ENCODE measurements around the gene TELO2.

TELO2 gene

DNA sequence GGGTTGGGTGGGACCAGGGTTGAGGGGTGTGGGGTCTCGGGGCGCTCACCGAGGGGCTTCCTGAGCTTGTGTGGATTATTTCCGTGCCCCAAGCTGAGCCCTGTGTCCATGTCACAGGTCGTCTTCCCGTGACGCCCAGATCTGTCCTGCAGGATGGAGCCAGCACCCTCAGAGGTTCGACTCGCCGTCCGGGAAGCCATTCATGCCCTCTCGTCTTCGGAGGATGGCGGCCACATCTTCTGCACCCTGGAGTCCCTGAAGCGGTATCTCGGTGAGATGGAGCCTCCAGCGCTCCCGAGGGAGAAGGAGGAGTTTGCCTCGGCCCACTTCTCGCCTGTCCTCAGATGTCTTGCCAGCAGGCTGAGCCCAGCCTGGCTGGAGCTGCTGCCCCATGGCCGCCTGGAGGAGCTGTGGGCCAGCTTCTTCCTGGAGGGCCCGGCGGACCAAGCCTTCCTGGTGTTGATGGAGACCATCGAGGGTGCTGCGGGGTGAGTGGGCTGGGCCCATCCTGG is 1.0 kb downstream of the TELO2 start:
- Histone ChIP-seq H3K14ac (ENCODE audit: low read length in 2 of 2) (no peak overlapping the region), H2BK15ac (ENCODE audit: low read depth, poor library complexity, severe bottlenecking) (no peak overlapping the region), H3K4me1 (ENCODE audit: control insufficient read depth, insufficient read depth, low read depth, low read length) (peaks cover 18% of the 10 kb centered on the region), H2AFZ (ENCODE audit: low read depth, low read length) (no peak overlapping the region), H4K8ac (ENCODE audit: low read length) (peak overlapping the region; percentile 56), H3K4me2 (ENCODE audit: low read length, poor library complexity, severe bottlenecking) (peak overlapping the region; percentile 97), H3K9me3 (ENCODE audit: control insufficient read depth, low read length) (no peaks in the 10 kb centered on the region), H3K27ac (ENCODE audit: low read length, poor library complexity, severe bottlenecking) (no peak overlapping the region), H4K91ac (ENCODE audit: low read length) (peak overlapping the region; percentile 43), H2BK12ac (ENCODE audit: low read length in 2 of 2) (no peak overlapping the region), H2BK120ac (ENCODE audit: low read depth, low read length) (no peak overlapping the region), H3K36me3 (ENCODE audit: control insufficient read depth in 1 of 2, insufficient read depth in 2 of 2, low read depth in 1 of 2, low read length in 2 of 2) (peaks cover 36 to 41% of the 10 kb centered on the region in 2 experiments), H3K23ac (ENCODE audit: low read length in 2 of 2) (no peak overlapping the region), H3K18ac (ENCODE audit: low read depth in 1 of 2, low read length in 2 of 2) (peak overlapping the region in 1 of 2 experiments; percentile 37), H3K9ac (ENCODE audit: low read length) (peak overlapping the region; percentile 89), H2AK5ac (ENCODE audit: low read length, severe bottlenecking) (no peak overlapping the region), H3K4me3 (ENCODE audit: insufficient read depth in 1 of 2, low read depth in 1 of 2, low read length in 2 of 2) (peak overlapping the region; percentile 80 to 91), H3K4ac (ENCODE audit: low read depth in 1 of 2, low read length in 2 of 2) (no peak overlapping the region), H2BK5ac (ENCODE audit: low read depth, low read length, poor library complexity, severe bottlenecking) (no peak overlapping the region), H3K27me3 (ENCODE audit: control insufficient read depth in 1 of 2, insufficient read depth in 1 of 2, low read length in 2 of 2) (no peaks in the 10 kb centered on the region), H3K79me1 (replicated peaks; ENCODE audit: low read length, poor library complexity, severe bottlenecking) (peaks cover 33% of the 10 kb centered on the region)
- peak; percentile 80 for DNase-seq
- 39% methylated on average over 24 of the region's 25 CpGs for WGBS

GRCh38 chr16:1494711-1495110 is 1.6 kb downstream of the TELO2 start:
- 92% methylated on average over 13 of the region's 13 CpGs for WGBS
- H3K9me3 ChIP-seq (ENCODE audit: control insufficient read depth, low read length) = no peaks in the 10 kb centered on the region
- no peak overlapping the region for H2BK120ac ChIP-seq (ENCODE audit: low read depth, low read length)
- H3K4me3 ChIP-seq (ENCODE audit: insufficient read depth in 1 of 2, low read depth in 1 of 2, low read length in 2 of 2) = peak overlapping the region in 1 of 2 experiments; percentile 91
- no peak overlapping the region for H3K4ac ChIP-seq (ENCODE audit: low read depth in 1 of 2, low read length in 2 of 2)
- H3K4me2 ChIP-seq (ENCODE audit: low read length, poor library complexity, severe bottlenecking) = no peak overlapping the region
- no peak overlapping the region for H3K18ac ChIP-seq (ENCODE audit: low read depth in 1 of 2, low read length in 2 of 2)
- H2BK15ac ChIP-seq (ENCODE audit: low read depth, poor library complexity, severe bottlenecking) = no peak overlapping the region
- no peaks in the 10 kb centered on the region for H3K27me3 ChIP-seq (ENCODE audit: control insufficient read depth in 1 of 2, insufficient read depth in 1 of 2, low read length in 2 of 2)
- H2AFZ ChIP-seq (ENCODE audit: low read depth, low read length) = no peak overlapping the region
- peaks cover 18% of the 10 kb centered on the region for H3K4me1 ChIP-seq (ENCODE audit: control insufficient read depth, insufficient read depth, low read depth, low read length)
- no peak for DNase-seq
- H2BK5ac ChIP-seq (ENCODE audit: low read depth, low read length, poor library complexity, severe bottlenecking) = no peak overlapping the region
- peak overlapping the region; percentile 89 for H3K9ac ChIP-seq (ENCODE audit: low read length)
- peaks cover 34% of the 10 kb centered on the region for H3K79me1 ChIP-seq (replicated peaks; ENCODE audit: low read length, poor library complexity, severe bottlenecking)
- no peak overlapping the region for H4K8ac ChIP-seq (ENCODE audit: low read length)
- no peak overlapping the region for H4K91ac ChIP-seq (ENCODE audit: low read length)
- H3K23ac ChIP-seq (ENCODE audit: low read length in 2 of 2) = no peak overlapping the region
- H3K27ac ChIP-seq (ENCODE audit: low read length, poor library complexity, severe bottlenecking) = no peak overlapping the region
- H3K36me3 ChIP-seq (ENCODE audit: control insufficient read depth in 1 of 2, insufficient read depth in 2 of 2, low read depth in 1 of 2, low read length in 2 of 2) = peaks cover 39 to 46% of the 10 kb centered on the region in 2 experiments
- H3K14ac ChIP-seq (ENCODE audit: low read length in 2 of 2) = no peak overlapping the region
- H2BK12ac ChIP-seq (ENCODE audit: low read length in 2 of 2) = no peak overlapping the region
- no peak overlapping the region for H2AK5ac ChIP-seq (ENCODE audit: low read length, severe bottlenecking)

DNA sequence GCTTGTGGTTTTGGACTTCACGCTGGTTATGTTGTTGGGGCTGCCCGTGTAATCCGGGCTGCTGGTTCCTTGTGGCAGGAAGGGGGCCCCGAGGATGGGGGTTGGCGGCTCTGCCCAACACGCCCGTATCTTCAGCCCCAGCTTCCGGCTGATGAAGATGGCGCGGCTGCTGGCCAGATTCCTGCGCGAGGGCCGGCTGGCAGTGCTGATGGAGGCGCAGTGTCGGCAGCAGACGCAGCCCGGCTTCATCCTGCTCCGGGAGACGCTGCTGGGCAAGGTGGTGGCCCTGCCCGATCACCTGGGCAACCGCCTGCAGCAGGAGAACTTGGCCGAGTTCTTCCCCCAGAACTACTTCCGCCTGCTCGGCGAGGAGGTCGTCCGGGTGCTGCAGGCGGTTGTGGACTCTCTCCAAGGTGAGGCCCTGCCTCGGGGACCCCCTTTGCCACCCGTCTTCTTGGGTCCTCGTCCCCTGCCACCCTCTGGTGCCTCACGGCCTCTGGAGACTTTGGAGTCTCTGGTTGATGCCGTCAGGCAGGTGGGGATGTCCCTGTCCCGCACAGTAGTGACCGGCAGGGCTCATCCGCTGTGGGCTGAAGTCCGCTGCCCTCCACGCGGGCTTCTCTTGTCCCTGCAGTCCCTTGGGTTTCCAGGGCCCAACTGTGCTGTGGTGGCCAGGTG is 2.2 kb downstream of the TELO2 start:
- H3K4me3 ChIP-seq (ENCODE audit: insufficient read depth in 1 of 2, low read depth in 1 of 2, low read length in 2 of 2) = no peak overlapping the region
- H3K9me3 ChIP-seq (ENCODE audit: control insufficient read depth, low read length) = no peaks in the 10 kb centered on the region
- no peak overlapping the region for H2AFZ ChIP-seq (ENCODE audit: low read depth, low read length)
- no peak overlapping the region for H4K91ac ChIP-seq (ENCODE audit: low read length)
- H3K4me1 ChIP-seq (ENCODE audit: control insufficient read depth, insufficient read depth, low read depth, low read length) = peaks cover 18% of the 10 kb centered on the region
- peaks cover 40% of the 10 kb centered on the region for H3K79me1 ChIP-seq (replicated peaks; ENCODE audit: low read length, poor library complexity, severe bottlenecking)
- DNase-seq = no peak
- H4K8ac ChIP-seq (ENCODE audit: low read length) = no peak overlapping the region
- H2AK5ac ChIP-seq (ENCODE audit: low read length, severe bottlenecking) = no peak overlapping the region
- no peak overlapping the region for H3K18ac ChIP-seq (ENCODE audit: low read depth in 1 of 2, low read length in 2 of 2)
- 96% methylated on average over 38 of the region's 39 CpGs for WGBS
- no peak overlapping the region for H3K27ac ChIP-seq (ENCODE audit: low read length, poor library complexity, severe bottlenecking)
- H2BK5ac ChIP-seq (ENCODE audit: low read depth, low read length, poor library complexity, severe bottlenecking) = no peak overlapping the region
- no peak overlapping the region for H2BK12ac ChIP-seq (ENCODE audit: low read length in 2 of 2)
- no peak overlapping the region for H3K4ac ChIP-seq (ENCODE audit: low read depth in 1 of 2, low read length in 2 of 2)
- peaks cover 46 to 52% of the 10 kb centered on the region in 2 experiments for H3K36me3 ChIP-seq (ENCODE audit: control insufficient read depth in 1 of 2, insufficient read depth in 2 of 2, low read depth in 1 of 2, low read length in 2 of 2)
- no peaks in the 10 kb centered on the region for H3K27me3 ChIP-seq (ENCODE audit: control insufficient read depth in 1 of 2, insufficient read depth in 1 of 2, low read length in 2 of 2)
- H3K23ac ChIP-seq (ENCODE audit: low read length in 2 of 2) = no peak overlapping the region
- H3K4me2 ChIP-seq (ENCODE audit: low read length, poor library complexity, severe bottlenecking) = no peak overlapping the region
- H3K14ac ChIP-seq (ENCODE audit: low read length in 2 of 2) = no peak overlapping the region
- H3K9ac ChIP-seq (ENCODE audit: low read length) = no peak overlapping the region
- no peak overlapping the region for H2BK120ac ChIP-seq (ENCODE audit: low read depth, low read length)
- H2BK15ac ChIP-seq (ENCODE audit: low read depth, poor library complexity, severe bottlenecking) = no peak overlapping the region

DNA sequence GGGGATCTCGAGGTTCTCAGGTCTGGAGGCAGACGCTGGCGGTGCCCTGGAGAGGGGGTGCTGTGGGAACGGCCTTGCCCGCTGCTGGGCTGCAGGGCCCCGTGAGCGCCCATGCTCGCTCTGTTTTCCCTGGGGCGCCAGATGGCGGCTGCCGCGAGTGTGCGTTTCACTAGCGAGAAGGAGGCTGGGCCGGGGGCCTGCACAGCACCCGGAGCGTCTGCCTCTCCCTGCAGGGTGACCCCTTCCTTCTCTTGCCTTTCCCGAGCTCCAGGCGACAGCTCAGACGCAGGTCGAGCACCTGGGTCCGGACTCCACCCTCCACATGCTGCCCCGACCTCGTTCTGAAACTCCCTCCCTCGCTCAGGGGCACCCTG is 2.7 kb downstream of the TELO2 start:
- no peak overlapping the region for H2AFZ ChIP-seq (ENCODE audit: low read depth, low read length)
- no peak overlapping the region for H3K14ac ChIP-seq (ENCODE audit: low read length in 2 of 2)
- no peak overlapping the region for H2BK12ac ChIP-seq (ENCODE audit: low read length in 2 of 2)
- no peak overlapping the region for H3K9ac ChIP-seq (ENCODE audit: low read length)
- no peak overlapping the region for H3K23ac ChIP-seq (ENCODE audit: low read length in 2 of 2)
- H2BK15ac ChIP-seq (ENCODE audit: low read depth, poor library complexity, severe bottlenecking) = no peak overlapping the region
- H2BK5ac ChIP-seq (ENCODE audit: low read depth, low read length, poor library complexity, severe bottlenecking) = no peak overlapping the region
- H3K9me3 ChIP-seq (ENCODE audit: control insufficient read depth, low read length) = no peaks in the 10 kb centered on the region
- H4K91ac ChIP-seq (ENCODE audit: low read length) = no peak overlapping the region
- peaks cover 18% of the 10 kb centered on the region for H3K4me1 ChIP-seq (ENCODE audit: control insufficient read depth, insufficient read depth, low read depth, low read length)
- no peak overlapping the region for H3K18ac ChIP-seq (ENCODE audit: low read depth in 1 of 2, low read length in 2 of 2)
- no peak overlapping the region for H2BK120ac ChIP-seq (ENCODE audit: low read depth, low read length)
- peaks cover 47 to 58% of the 10 kb centered on the region in 2 experiments for H3K36me3 ChIP-seq (ENCODE audit: control insufficient read depth in 1 of 2, insufficient read depth in 2 of 2, low read depth in 1 of 2, low read length in 2 of 2)
- no peak overlapping the region for H2AK5ac ChIP-seq (ENCODE audit: low read length, severe bottlenecking)
- H4K8ac ChIP-seq (ENCODE audit: low read length) = no peak overlapping the region
- 96% methylated on average over 25 of the region's 25 CpGs for WGBS
- H3K27me3 ChIP-seq (ENCODE audit: control insufficient read depth in 1 of 2, insufficient read depth in 1 of 2, low read length in 2 of 2) = no peaks in the 10 kb centered on the region
- H3K4me2 ChIP-seq (ENCODE audit: low read length, poor library complexity, severe bottlenecking) = no peak overlapping the region
- H3K79me1 ChIP-seq (replicated peaks; ENCODE audit: low read length, poor library complexity, severe bottlenecking) = peaks cover 43% of the 10 kb centered on the region
- DNase-seq = no peak
- no peak overlapping the region for H3K27ac ChIP-seq (ENCODE audit: low read length, poor library complexity, severe bottlenecking)
- no peak overlapping the region for H3K4me3 ChIP-seq (ENCODE audit: insufficient read depth in 1 of 2, low read depth in 1 of 2, low read length in 2 of 2)
- no peak overlapping the region for H3K4ac ChIP-seq (ENCODE audit: low read depth in 1 of 2, low read length in 2 of 2)
